Trophoblast cell (in vitro differentiated cells and primary cell): ENCODE data around the gene BDKRB1.

Experiments used
- DNase-seq, 2 donors: peaks; one replicate each; pipeline ENCODE4 v3.0.0-alpha.2; 2016
- H2AFZ ChIP-seq: 2 replicates; pipeline ENCODE4 v1.6.1; 2013; ENCODE audit warnings: low read length, moderate library complexity, mild to moderate bottlenecking; ENCODE audit not compliant: insufficient read depth, poor library complexity
- H2AK5ac ChIP-seq: 2 replicates; pipeline ENCODE4 v1.6.1; 2013; ENCODE audit warnings: mild to moderate bottlenecking, low read length
- H2BK120ac ChIP-seq: 2 replicates; pipeline ENCODE4 v1.6.1; 2013; ENCODE audit warnings: low read length, mild to moderate bottlenecking, moderate library complexity; ENCODE audit not compliant: insufficient read depth, poor library complexity
- H2BK12ac ChIP-seq: 2 replicates; pipeline ENCODE4 v1.6.1; 2013; ENCODE audit warnings: mild to moderate bottlenecking, low read length, moderate library complexity
- H2BK5ac ChIP-seq: 2 replicates; pipeline ENCODE4 v1.6.1; 2013; ENCODE audit warnings: low read length, low read depth, moderate library complexity, mild to moderate bottlenecking; ENCODE audit not compliant: poor library complexity
- H3K14ac ChIP-seq: 2 replicates; pipeline ENCODE4 v1.6.1; 2013; ENCODE audit warnings: mild to moderate bottlenecking, low read length
- H3K18ac ChIP-seq: 2 replicates; pipeline ENCODE4 v1.6.1; 2013; ENCODE audit warnings: mild to moderate bottlenecking, low read length
- H3K23ac ChIP-seq: 2 replicates; pipeline ENCODE4 v1.6.1; 2013; ENCODE audit warnings: low read length
- H3K27ac ChIP-seq: 2 replicates; pipeline ENCODE4 v1.5.1; 2013; ENCODE audit warnings: low read depth, mild to moderate bottlenecking, inconsistent platforms, low read length, moderate library complexity
- H3K27me3 ChIP-seq: 2 replicates; pipeline ENCODE4 v1.6.1; 2013; ENCODE audit warnings: inconsistent platforms, mild to moderate bottlenecking, low read length, moderate library complexity; ENCODE audit not compliant: insufficient read depth
- H3K36me3 ChIP-seq, 2 experiments: 1 replicate in 1 of 2; 2 replicates in 1 of 2; pipeline ENCODE4 v1.6.1; 2013; ENCODE audit warnings: low read length in 2 of 2, mild to moderate bottlenecking in 2 of 2, moderate library complexity in 1 of 2; ENCODE audit not compliant: insufficient read depth in 2 of 2, control insufficient read depth in 1 of 2
- H3K4ac ChIP-seq: 2 replicates; pipeline ENCODE4 v1.6.1; 2013; ENCODE audit warnings: low read depth, mild to moderate bottlenecking, low read length, moderate library complexity
- H3K4me1 ChIP-seq, 2 experiments: 1 replicate in 1 of 2; 2 replicates in 1 of 2; pipeline ENCODE4 v1.6.1; 2013; ENCODE audit warnings: low read length in 2 of 2, mild to moderate bottlenecking in 2 of 2, moderate library complexity in 1 of 2; ENCODE audit not compliant: insufficient read depth in 2 of 2, control insufficient read depth in 1 of 2
- H3K4me2 ChIP-seq: 2 replicates; pipeline ENCODE4 v1.6.1; 2013; ENCODE audit warnings: inconsistent platforms, mild to moderate bottlenecking, low read length, moderate library complexity
- H3K4me3 ChIP-seq: 2 replicates; pipeline ENCODE4 v1.5.1; 2013; ENCODE audit warnings: mild to moderate bottlenecking, low read depth, low read length, inconsistent platforms
- H3K79me1 ChIP-seq: one replicate; pipeline ENCODE4 v1.6.1; 2013; ENCODE audit warnings: low read length
- H3K79me2 ChIP-seq: 2 replicates; pipeline ENCODE4 v1.6.1; 2013; ENCODE audit warnings: low read length, mild to moderate bottlenecking; ENCODE audit not compliant: control insufficient read depth, insufficient read depth, poor library complexity
- H3K9ac ChIP-seq: 2 replicates; pipeline ENCODE4 v1.6.1; 2013; ENCODE audit warnings: mild to moderate bottlenecking, low read length
- H3K9me3 ChIP-seq: 2 replicates; pipeline ENCODE4 v1.6.1; 2013; ENCODE audit warnings: low read depth, mild to moderate bottlenecking, control low read depth, inconsistent platforms, low read length; ENCODE audit not compliant: insufficient read depth
- H4K12ac ChIP-seq: 2 replicates; pipeline ENCODE4 v1.6.1; 2013; ENCODE audit warnings: low read depth, mild to moderate bottlenecking, low read length, moderate library complexity
- H4K8ac ChIP-seq: 2 replicates; pipeline ENCODE4 v1.6.1; 2013; ENCODE audit warnings: low read depth, mild to moderate bottlenecking, low read length, moderate library complexity
- H4K91ac ChIP-seq: one replicate; pipeline ENCODE4 v1.6.1; 2013; ENCODE audit warnings: low read depth, mild to moderate bottlenecking, low read length, moderate library complexity
- WGBS: extraction: QIAGEN DNeasy Blood & Tissue Kit; methylation state at CpG from one replicate; pipeline ENCODE4 v1.1.7; 2013; ENCODE audit warnings: missing lambda C conversion rate; ENCODE audit not compliant: insufficient read length, insufficient coverage; ENCODE audit errors: extremely low coverage; 5-methylcytosine and 5-hydroxymethylcytosine counted together

Gene BDKRB1

DNA sequence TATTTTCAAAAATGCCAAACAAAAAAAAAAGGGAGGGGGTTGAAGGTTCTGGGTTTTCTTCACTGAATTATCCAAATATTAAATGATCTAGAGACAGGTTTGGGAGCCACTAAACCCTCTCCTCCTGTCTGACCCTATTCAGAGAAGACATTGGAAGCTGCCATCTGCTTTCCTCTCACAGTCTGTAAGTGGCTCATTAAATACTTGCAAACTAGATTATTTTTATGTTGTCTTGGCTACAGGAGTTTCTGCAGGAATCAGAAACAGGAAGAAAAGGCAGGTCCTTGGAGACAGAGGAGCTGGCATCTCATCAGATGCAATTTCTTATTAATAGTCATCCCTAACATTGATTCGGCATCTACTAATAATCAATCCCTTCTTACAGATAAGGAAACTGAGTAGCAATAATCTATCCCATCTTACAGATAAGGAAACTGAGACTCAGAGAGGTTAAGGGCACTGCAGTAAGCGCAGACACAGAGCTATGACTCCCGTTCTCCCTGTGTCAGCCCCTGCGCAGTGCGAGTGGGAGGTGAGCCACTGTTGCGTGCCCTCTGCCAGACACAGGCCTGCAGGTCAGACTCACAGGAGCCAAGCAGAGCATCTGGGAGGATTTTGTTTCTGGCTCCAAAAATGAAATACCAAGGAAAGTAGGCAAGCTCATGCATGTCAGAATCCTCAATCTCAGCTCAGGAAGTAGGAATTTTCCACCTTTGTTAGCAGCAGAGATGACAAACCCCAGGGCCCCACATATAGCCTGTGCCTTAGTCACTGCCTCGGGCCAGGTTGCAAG is 40.4 kb upstream of the BDKRB1 start:
- Histone ChIP-seq H3K79me2 (peaks cover 1% of the 10 kb centered on the region), H3K4ac (no peak overlapping the region), H3K4me3 (no peak overlapping the region), H4K12ac (no peak overlapping the region), H3K18ac (no peak overlapping the region), H3K27me3 (no peaks in the 10 kb centered on the region), H2BK12ac (no peak overlapping the region), H3K9ac (no peak overlapping the region), H3K14ac (no peak overlapping the region), H3K4me1 (peaks cover 14 to 18% of the 10 kb centered on the region in 2 experiments), H3K4me2 (no peak overlapping the region), H4K91ac (no peak overlapping the region), H2AK5ac (no peak overlapping the region), H2BK5ac (peak overlapping the region; percentile 37), H2BK120ac (no peak overlapping the region), H3K36me3 (peaks cover 18% of the 10 kb centered on the region in 2 experiments), H2AFZ (no peak overlapping the region), H3K79me1 (peaks cover 21% of the 10 kb centered on the region), H4K8ac (no peak overlapping the region), H3K27ac (peak overlapping the region; percentile 83), H3K23ac (no peak overlapping the region), H3K9me3 (peaks cover 4% of the 10 kb centered on the region)
- no CpG with 5 or more reads among the region's 7 CpGs for WGBS
- no peak for DNase-seq

DNA sequence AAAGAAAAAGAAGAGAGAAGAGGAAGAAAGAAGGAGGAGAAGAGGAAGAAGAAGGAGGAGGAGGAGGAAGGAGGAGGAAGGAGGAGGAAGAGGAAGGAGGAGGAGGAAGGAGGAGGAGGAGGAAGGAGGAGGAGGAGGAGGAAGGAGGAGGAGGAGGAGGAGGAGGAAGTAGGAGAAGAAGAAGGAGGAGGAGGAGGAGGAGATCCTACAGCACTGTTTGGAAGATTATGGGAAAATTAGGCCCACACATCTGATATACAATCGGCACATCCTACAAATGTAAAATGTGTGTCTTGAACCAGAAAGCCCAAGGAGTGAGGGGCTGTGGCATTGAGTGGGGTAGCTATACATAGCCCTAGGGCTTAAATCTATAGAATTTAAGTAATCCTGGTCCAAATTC is 39.4 kb upstream of the BDKRB1 start:
- Histone ChIP-seq H3K9ac (no peak overlapping the region), H3K9me3 (peaks cover 3% of the 10 kb centered on the region), H3K79me1 (peaks cover 21% of the 10 kb centered on the region), H3K14ac (no peak overlapping the region), H4K12ac (no peak overlapping the region), H3K27ac (peak overlapping the region; percentile 83), H3K27me3 (no peaks in the 10 kb centered on the region), H3K4ac (no peak overlapping the region), H3K4me1 (peaks cover 14 to 18% of the 10 kb centered on the region in 2 experiments), H2BK12ac (peak overlapping the region; percentile 37), H3K23ac (no peak overlapping the region), H2AK5ac (no peak overlapping the region), H4K91ac (peak overlapping the region; percentile 74), H3K36me3 (peaks cover 10 to 11% of the 10 kb centered on the region in 2 experiments), H2BK5ac (peak overlapping the region; percentile 9), H3K18ac (no peak overlapping the region), H3K4me2 (no peak overlapping the region), H4K8ac (no peak overlapping the region), H2AFZ (no peak overlapping the region), H3K4me3 (no peak overlapping the region), H2BK120ac (peak overlapping the region; percentile 44), H3K79me2 (peaks cover 1% of the 10 kb centered on the region)
- DNase-seq = no peak
- WGBS = no CpG with 5 or more reads among the region's 1 CpG

DNA sequence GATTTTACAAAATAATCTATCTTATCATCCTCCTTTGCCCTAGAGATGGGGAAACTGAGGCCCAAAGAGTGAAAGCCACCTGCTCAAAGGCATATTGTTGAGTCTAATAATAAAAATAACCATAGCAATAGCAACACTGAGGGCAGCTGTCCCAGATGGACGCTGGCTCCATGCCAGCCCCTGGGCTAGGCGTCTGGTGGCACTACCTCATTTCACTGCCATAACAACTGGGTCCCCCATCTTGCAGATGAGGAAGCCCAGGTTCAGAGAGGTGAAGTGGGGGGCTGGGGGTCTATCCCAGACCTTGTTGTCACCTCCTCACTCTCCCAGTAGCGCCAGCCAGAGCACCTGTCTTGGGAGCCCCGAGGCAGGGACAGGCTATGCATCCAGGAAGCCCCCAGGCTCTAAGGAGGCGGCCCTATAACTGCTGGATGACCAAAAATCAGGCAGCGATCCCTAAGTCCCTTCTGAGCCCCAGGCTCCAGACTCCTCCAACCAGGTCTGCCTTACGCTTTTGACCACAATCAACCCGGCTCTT is 38.6 kb upstream of the BDKRB1 start:
- no peak overlapping the region for H2BK5ac ChIP-seq
- no peak overlapping the region for H4K12ac ChIP-seq
- peaks cover 1% of the 10 kb centered on the region for H3K79me2 ChIP-seq
- H3K9ac ChIP-seq = no peak overlapping the region
- H3K14ac ChIP-seq = no peak overlapping the region
- H3K9me3 ChIP-seq = no peaks in the 10 kb centered on the region
- peaks cover 21% of the 10 kb centered on the region for H3K79me1 ChIP-seq
- no peak overlapping the region for H3K4me3 ChIP-seq
- peak overlapping the region; percentile 37 for H2BK12ac ChIP-seq
- DNase-seq = no peak
- peaks cover 14 to 18% of the 10 kb centered on the region in 2 experiments for H3K4me1 ChIP-seq
- WGBS = no CpG with 5 or more reads among the region's 8 CpGs
- no peak overlapping the region for H4K91ac ChIP-seq
- no peak overlapping the region for H3K23ac ChIP-seq
- H3K18ac ChIP-seq = peak overlapping the region; percentile 0
- H2BK120ac ChIP-seq = no peak overlapping the region
- no peak overlapping the region for H3K4me2 ChIP-seq
- peaks cover 7 to 8% of the 10 kb centered on the region in 2 experiments for H3K36me3 ChIP-seq
- no peak overlapping the region for H2AK5ac ChIP-seq
- H3K27ac ChIP-seq = no peak overlapping the region
- H2AFZ ChIP-seq = no peak overlapping the region
- H3K4ac ChIP-seq = no peak overlapping the region
- H3K27me3 ChIP-seq = no peaks in the 10 kb centered on the region
- H4K8ac ChIP-seq = no peak overlapping the region

DNA sequence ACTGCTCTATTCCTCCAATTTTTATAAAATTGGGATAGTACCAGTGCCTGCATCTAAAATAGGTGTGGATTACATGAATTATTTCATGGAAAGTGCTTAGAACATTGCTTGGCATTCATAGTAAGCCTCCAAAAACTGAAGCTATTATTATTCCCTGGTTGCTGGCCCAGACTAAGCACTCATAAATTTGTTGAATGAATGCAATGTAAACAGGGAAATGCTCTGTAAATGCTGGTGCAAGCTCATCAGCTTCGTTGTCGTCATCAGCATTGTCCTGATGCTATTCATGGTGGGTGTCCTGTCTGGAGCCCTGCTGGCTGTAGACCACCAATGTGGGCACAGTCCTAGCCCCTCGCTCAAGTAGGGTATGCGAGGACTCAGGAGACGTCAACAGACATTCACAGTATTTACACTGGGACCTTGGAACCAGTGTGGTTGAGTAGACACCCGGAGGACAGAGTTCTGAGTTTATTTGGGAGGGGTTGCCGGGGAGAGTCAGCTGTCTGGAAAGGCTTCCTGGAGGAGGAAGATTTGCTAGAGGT is 34.8 kb upstream of the BDKRB1 start:
- peaks cover 1% of the 10 kb centered on the region for H3K79me2 ChIP-seq
- no peak overlapping the region for H4K8ac ChIP-seq
- no peak overlapping the region for H4K12ac ChIP-seq
- H3K9me3 ChIP-seq = no peaks in the 10 kb centered on the region
- no peak overlapping the region for H3K4me3 ChIP-seq
- H3K27me3 ChIP-seq = no peaks in the 10 kb centered on the region
- H3K27ac ChIP-seq = no peak overlapping the region
- H2BK120ac ChIP-seq = no peak overlapping the region
- H2BK12ac ChIP-seq = no peak overlapping the region
- H3K23ac ChIP-seq = no peak overlapping the region
- no peak overlapping the region for H3K4ac ChIP-seq
- no peak overlapping the region for H2AK5ac ChIP-seq
- no peak overlapping the region for H3K4me2 ChIP-seq
- peaks cover 17% of the 10 kb centered on the region for H3K79me1 ChIP-seq
- no peak overlapping the region for H4K91ac ChIP-seq
- no CpG with 5 or more reads among the region's 7 CpGs for WGBS
- no peak overlapping the region for H3K18ac ChIP-seq
- H2AFZ ChIP-seq = no peak overlapping the region
- no peak overlapping the region for H3K14ac ChIP-seq
- H3K4me1 ChIP-seq = peaks cover 16 to 20% of the 10 kb centered on the region in 2 experiments
- peak in 1 of 2 donors; percentile 30 for DNase-seq
- peaks cover 5 to 13% of the 10 kb centered on the region in 2 experiments for H3K36me3 ChIP-seq
- H2BK5ac ChIP-seq = no peak overlapping the region
- H3K9ac ChIP-seq = no peak overlapping the region
